LHCN-M2 (cell line): ENCODE measurements around the gene CENPP. TPM values are rescaled to one million over a fixed set of nuclear protein-coding genes. Genes with fewer than 3 reads are reported as not detected.
"Not testable (repeated sequence)": the region's sequence is repeated elsewhere in the genome, so short reads cannot be mapped to it uniquely, and the experiment has no call there.

ENCODE experiments used
- DNase-seq: peaks from one replicate; pipeline ENCODE4 v3.0.0-alpha.2; 2012; ENCODE audit warnings: low read depth
- total RNA-seq: library from RNA; depleted of rRNA; stranded (reverse); fragments of >200 nt; gene quantifications from 2 replicates; pipeline ENCODE4 v1.2.3, GENCODE V29; 2014

The CENPP gene
- total RNA-seq, 1 experiment from 2014 or later = 12.0 TPM

GRCh38 chr9:92378865-92379560 is 53.3 kb downstream of the CENPP start:
- no peak for DNase-seq

DNA sequence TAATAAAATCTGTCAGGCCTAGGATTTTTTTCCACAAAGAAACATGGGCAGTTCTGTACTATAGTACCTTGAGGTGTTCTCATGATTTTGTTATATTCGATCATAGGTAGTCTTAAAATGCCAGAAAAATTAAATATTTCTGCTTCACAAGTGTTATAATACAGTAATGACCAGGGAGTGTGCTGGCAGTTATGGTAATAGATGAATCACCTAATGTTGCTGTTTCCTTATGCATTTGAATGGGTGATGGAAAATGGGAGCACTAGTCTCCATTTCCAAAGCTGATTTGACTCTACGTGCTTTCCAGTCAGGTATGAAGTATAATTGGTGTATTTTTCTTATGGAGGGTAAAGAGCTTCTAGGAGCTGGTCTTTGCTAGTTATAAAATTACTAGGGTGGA is 54.9 kb downstream of the CENPP start:
- no peak for DNase-seq

DNA sequence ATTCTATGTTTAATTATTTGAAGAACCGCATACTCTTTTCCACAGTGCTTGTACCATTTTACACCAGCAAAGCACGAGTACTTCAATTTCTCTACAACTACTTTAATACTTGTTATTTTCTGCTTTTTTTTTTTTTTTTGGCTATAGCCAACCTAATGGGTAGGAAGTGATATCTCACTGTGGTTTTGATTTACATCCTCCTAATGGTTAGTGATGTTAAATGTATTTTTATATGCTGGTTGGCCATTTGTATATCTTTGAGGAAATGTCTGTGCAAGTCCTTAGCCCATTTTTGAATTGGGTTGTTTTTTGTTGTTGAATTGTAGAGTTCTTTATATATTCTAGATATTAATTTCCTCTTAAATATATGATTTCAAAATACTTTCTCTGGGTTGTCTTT is 56.0 kb downstream of the CENPP start:
- DNase-seq = no peak

DNA sequence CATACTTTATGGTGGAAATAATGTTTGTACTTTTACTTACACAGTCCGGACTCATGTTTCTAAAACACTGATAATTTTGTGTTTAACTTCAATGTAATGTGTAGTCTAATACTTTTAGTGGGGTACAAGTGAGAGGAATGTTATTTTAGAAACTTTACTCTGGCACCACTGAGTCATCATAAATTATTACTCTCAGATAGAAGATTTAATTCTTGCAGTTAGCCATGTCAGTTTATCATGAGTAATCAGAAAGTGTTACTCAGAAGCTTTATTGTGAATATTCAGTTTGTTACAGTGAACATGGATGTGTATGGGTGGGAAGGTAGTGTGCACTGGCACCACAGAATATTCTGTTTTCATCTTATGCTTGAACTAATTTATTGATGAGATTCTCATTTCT is 58.6 kb downstream of the CENPP start:
- DNase-seq = peak; percentile 71

DNA sequence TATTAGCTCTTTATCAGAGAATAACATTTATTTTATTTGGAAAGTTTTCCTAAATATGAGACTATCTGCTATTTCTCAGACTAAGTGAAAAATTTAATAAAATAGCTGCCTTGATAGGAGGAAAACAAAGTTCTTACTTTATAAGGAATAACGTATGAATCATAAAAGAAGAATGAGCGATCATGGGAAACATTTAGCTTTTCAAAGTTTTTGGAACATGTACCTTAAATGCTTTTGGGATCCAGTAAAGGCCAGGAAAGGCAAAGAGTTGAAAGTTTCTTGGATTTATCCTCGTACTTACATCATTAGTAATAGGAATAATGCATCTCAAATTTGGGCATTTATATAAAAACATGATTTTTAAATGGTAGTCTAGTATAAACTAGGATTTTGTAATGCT is 59.2 kb downstream of the CENPP start:
- peak; percentile 17 for DNase-seq

DNA sequence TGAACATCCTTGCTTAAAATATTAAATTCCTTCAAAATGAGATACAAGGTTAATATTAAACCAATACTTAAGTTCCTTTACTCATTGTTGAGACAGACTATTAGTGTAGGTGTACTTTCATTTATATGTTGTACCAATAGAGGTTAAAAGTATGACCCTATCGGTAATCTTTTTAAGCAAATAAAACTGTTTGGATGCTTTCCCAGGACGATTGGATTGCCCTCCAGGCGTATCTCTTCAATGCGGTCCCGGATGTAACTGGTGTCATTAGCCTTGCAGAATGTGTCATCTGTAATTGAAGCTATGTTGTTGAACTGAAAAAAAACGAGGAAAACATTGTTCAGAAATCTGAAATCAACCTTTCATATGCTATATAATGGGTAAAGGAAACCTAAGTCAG is 59.7 kb downstream of the CENPP start:
- DNase-seq = no peak

GRCh38 chr9:92385953-92386352 is 60.2 kb downstream of the CENPP start:
- no peak for DNase-seq

- no peak for DNase-seq
These were observed 66.9 kb downstream of the CENPP start for GRCh38 chr9:92392690-92393089.

DNA sequence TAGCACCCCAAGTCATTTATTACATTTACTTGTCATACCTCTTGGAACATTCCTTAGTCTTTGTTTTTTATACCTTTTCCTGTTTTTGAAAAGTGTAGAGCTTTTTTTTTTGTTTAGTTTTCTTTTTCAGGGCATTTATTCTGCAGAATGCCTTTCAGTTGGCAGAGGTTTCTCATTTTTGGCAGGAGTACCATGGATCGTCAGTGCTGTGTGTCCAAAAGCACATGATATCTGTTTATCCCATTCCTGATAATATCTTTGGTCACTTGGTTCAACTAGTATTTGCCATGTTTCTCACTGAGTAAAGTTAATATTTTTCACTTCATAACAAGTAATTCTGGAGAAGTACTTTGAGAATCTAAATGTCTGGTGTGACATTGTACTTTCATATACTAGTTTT is 67.9 kb downstream of the CENPP start:
- DNase-seq = no peak

DNA sequence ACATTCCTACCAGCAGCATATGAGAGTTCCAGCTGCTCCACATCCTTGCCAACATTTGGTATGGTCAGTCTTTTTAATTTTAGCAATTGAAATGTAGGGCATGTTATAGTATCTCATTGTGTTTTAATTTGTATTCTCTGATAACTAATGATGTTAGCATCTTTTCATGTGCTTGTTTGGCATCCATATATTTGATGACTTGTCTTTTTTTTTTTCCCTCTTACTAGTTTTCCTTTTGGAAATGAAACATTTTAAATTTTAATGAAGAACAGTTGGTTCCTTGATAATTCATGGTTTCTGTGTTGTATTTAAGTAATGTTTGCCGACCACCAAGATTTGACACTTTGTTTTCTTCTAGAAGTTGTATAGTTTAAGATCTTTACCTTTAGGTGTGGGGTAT is 69.9 kb downstream of the CENPP start:
- no peak for DNase-seq

- DNase-seq = no peak
These were observed 72.1 kb downstream of the CENPP start for GRCh38 chr9:92397853-92398252.

- no peak for DNase-seq
These were observed 76.6 kb downstream of the CENPP start for GRCh38 chr9:92402360-92402759.

DNA sequence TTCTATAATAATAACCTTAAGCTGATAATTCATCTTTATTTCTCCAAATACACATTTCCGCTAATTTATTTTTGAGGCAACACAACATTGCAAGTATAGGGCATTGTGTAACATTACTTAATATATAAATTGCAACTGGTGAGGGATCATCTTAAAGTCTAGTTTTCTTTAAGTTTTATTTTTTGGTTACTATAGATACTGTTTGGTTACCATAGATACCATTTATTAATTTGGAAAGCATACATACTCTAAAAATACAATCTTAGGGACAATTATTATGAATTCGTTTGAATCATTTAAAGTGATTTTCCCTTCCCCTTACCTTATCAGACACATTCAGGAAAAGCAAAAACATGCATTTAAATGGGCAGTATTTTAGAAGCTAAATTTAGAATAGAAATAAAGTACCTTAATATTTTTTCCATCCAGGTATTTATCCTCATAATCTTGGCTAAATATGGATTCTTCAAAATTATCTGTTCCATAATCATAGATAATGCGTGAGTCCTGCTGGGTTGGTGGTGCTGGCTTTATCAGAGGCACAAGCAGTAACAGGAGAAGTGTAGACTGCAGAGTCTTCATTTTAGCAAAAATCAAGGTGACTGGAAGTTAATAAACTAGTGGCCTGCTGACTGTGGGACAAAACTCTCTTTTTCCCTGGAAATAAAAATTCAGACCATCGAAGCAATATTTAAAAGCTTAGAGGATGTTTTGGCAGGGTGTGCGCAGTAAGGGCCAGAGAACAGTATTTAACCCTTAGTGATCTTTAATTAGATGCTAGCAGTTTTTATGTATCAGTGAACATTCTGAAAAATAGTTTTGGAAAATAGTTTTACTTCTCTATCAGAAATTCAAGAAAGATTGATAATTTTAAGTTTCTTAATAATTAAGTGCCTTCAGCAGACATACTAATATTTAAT is 77.3 kb downstream of the CENPP start:
- DNase-seq = no peak

DNA sequence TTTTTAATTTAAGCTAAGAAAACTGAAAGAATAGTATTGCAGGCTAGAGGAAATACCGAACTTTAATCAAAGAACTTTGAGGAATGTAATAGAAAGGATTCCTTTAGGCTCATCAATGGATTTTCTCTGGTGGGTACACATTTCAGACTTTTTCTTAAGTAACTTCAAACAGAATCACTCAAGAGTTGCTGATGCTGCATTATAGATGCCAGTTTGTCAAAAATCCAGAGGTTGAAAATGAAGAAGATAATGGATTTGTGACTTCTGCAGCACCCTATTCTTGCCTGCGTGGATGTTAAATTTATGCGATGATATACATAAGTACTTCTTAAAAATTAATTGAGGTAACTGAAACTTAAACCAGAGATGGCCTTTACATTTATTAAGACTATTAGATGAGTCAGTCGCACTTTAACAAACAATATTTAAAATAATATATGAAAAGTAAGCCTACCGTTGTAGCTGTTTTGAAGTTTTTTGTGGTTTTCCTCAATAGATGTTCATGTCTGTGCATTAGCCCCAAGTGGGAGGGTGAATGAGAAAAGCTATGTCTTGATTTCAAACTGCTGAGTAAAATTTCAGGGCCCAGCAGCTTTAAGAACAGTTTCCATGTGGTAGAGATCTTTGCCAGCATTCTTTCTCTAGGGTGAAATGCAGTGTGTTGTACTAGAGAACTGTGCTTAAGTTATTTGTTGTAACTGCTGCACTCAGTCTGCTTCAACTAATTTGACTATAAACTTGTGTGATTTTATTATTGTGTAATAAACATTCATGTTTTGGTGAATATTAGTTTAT is 78.5 kb downstream of the CENPP start, which contains the start of gene OGN:
TSS of gene OGN (minus strand) at position 537 of the 795 bp plus-strand sequence. CDS start 1,171 bp downstream, outside the sequence.
- DNase-seq = no peak

DNA sequence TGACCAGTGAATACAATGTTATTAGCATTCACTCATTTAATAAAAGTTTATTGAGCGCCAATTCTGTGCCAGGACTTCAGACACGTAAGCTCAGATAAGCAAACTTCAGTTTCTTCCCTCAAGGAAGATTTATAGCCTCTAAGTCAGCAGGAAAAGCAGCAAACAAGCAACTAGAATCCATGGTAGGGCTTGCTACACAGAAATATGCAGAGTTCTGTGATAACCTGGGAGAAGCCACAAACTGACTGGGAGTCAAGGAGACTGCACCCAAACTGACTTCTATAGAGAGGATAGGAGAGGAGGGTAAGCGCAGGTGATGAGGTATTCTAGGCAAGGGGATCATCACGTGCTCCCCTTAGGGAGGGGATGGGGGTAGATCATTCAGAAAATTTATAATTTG is 80.1 kb downstream of the CENPP start:
- no peak for DNase-seq

DNA sequence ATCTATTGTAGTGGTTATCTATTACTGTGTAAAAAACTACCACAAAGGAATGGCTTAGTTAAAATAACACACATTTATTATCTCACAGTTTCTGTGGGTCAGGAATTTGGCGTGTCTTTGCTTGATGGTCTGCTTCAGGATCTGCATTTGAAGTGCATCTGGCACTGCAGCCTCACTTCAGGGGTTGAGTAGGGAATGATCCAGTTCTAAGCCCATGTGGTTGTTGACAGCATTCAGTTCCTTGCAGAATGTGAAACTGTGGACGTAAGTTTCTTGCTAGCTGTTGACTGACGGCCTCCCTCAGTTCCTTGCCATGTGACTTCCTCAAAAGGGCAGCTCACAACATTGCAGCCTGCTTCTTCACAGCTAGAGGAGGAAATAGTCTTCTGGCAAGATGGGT is 80.7 kb downstream of the CENPP start:
- no peak for DNase-seq

- no peak for DNase-seq
These were observed 82.1 kb downstream of the CENPP start for GRCh38 chr9:92407818-92408217.

GRCh38 chr9:92408747-92409478 is 83.2 kb downstream of the CENPP start:
- no peak for DNase-seq

- not testable (repeated sequence) for DNase-seq
These were observed 85.4 kb downstream of the CENPP start for GRCh38 chr9:92411157-92411556.

DNA sequence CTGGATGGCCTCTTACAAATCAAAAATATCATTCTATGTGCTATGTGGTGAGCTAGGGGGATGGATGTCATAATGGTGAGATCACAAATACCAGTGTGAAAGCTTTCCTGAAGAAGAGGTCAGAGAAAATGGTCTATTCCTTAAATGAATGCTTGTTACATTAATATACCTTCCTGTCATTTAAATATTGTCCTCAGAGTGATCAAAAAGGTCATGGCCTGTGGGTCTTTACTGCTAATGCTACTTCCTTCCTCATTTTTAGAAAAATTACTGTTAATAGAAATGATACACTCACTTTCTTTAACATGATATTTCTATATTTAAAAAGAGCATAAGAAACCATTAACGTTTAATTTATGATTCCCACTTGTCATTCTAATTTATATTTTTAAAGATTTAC is 88.8 kb downstream of the CENPP start:
- no peak for DNase-seq

DNA sequence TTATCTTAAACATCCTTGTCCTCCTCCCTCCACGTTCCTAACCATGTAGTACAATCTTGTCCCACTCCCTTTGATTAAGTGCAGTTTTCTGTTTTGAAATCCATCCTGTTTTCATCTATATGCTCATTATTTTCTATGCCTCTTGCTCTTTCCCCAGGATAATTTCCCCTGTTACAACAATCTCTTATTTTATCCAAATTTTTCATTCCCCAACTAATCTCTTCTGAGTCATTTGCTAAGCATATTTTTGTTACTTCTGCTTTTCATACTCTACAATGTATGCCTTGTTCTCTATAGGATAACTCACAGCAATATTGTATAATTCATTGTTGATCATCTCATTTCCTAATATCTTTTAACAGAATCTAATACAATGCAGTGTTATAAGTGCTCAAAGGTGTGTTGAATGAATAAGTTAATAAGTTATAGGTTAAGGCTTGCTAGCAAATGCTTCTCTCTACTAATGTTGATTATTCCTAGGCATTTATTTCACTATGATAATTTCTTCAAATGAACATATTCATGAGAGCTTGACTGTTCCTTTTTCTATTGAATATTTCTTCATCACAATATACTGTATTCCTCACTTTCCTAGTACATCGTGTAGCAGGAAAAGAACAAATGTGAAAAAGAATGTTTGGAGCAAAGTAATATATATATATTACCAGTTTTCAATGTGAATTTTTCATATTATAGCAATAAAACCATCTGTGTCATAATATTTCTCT is 97.0 kb downstream of the CENPP start:
- DNase-seq = no peak
